GM21423 (cell line): Measurements from ENCODE around the gene TRIM9.

Experiments
- ATAC-seq: cut with Tn5 transposase; IDR thresholded peaks from one replicate; pipeline ENCODE4 v1.9.1; 2021; ENCODE audit warnings: mild to moderate bottlenecking, moderate library complexity; ENCODE audit not compliant: unreplicated experiment

TRIM9 gene

DNA sequence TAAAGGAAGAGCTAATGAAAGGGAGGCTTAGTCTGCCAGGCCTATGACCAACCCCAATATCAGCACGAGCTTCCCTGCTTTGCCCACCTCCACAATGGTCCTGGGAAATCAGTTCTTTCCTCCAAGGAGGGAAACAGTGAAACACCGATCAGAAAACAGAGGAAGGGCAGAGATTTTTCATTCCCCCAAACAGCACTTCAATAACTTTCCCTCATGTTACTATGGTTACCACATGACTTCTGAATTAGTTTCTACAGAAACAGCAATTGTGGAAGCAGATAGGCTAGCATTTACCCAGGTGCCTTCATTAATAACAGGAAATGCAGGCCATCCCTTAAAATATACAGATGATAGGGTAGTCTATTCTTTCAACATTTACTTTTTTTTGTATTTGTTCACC lies 35.9 kb downstream of the TRIM9 start:
- ATAC-seq = no peak

DNA sequence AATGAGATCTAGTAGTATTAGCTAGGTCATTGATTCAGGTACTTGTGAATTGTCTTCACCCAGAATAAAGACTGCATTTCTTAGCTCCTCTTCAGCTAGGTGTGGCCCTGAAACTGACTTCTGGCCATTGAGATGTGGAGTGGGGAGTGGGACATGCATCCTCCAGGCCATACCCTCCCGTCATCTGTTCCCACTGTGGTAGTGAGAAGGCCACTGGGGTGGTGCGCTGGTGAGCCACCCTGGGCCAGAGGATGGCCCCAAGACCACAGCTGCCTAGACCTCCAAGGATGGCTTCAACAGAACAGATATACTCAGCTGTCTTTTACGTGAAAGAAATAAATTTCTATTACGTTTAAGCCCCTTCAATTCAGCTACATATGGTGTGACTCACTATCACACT lies 36.5 kb downstream of the TRIM9 start:
- no peak for ATAC-seq

DNA sequence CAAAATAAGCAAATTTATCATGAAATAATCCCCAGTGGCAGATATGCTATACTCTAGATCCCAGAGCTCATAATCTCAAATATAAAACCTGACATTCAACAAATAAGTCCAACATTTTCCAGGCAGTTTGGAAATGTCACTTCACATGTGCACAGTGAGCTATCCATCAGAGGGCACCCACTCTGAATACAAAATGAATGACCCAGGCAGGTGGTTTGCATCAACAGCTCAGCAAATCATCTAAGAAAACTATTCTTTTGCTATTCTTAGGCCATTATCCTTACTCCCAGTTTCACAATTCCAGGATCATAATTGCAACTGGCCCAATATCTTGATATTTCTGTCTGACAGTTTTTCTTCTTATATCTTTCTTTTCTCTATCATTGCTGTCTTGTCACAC lies 38.5 kb downstream of the TRIM9 start:
- ATAC-seq = no peak

DNA sequence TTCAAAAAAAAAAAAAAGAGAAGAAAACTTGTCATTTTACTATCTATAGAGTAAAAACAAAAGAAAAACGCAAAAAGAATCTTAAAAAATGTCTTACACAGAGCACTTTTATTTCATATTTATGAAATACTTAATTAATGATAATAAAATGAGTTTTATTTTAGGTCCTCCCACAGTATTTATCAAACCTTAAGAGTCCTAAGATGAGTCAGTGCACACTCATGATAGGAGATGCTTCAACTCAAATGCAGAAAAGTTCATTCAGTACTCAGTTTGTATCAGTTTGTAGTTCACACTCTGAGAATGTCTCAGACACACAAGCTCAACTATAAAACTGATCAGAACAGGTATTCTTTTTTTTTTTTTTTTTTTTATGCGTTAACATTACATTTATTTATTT lies 41.7 kb downstream of the TRIM9 start:
- no peak for ATAC-seq

DNA sequence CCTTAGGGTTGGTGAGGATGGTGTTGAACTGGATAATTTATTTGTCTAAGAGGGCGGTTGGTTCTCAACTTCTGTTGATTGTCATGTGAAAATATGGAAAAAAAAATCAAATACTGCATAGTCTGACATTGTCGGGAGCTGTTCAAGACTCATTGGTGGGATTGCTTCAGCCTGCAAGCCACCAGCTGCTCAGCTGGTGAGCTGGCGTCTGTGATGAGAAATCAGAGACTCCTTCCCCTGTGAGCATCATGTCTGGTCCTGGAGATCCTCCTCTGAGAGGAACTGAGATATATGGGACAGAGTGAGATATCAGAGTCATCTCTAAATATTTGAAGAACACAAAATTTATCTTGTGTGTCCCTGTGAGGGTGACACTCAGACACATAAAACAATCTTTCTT lies 49.9 kb downstream of the TRIM9 start:
- ATAC-seq = no peak

DNA sequence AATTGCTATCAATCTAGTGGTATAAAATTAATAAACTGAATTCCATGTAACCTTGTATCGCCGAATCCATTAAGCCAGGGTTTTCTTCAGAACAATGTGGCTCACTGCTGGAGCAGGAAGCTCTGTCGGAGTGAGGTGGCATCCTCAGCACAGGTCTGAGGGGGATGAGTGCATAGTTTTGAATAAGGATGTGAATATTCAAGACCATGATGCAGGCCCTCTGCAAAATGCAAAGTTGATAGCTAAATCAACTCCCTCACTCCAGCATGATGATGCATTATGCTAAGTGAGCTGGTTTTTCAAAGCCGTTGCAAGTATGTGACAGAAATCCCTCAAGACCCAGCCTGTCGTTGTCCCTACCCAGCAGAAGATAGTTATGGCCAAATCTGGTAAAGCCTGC lies 53.0 kb downstream of the TRIM9 start:
- no peak for ATAC-seq

DNA sequence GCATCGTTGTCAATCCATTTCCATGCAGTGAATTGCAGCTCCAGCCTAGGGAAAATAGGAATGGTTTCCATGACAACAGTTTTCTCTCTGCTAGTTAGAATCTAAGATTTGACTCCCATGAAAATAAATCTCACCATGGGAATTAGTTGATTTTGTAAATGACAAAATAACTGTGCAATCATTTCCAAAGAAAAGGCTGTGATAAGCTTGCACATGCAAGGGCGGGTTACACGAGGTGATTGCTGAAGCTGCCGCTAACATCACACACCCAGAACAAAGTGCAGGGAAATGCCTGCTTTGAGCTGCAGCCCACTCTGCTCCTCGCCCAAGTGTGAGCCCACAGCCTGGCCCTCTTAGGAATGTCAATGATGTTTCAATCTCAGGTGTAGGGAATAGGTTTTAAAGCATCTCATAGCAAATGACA lies 53.8 kb downstream of the TRIM9 start:
- ATAC-seq = no peak

DNA sequence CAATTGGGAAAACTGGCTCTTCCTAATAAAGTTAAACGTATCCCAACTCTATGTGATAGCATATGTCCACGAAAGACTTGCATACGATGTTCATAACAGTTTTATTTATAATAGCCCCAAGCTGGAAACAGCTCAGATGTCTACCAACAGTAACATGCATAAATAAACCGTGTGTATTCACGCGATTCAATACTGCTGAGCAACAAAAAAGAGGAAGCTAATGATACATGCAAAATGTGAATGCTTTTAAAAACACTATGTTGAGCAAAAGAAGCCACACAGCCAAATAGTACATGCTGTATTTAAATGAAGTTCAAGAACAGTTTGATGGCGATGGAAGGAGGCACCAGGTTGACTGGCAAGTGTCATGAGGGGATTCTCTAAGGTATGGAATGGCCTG lies 55.7 kb downstream of the TRIM9 start:
- ATAC-seq = no peak

DNA sequence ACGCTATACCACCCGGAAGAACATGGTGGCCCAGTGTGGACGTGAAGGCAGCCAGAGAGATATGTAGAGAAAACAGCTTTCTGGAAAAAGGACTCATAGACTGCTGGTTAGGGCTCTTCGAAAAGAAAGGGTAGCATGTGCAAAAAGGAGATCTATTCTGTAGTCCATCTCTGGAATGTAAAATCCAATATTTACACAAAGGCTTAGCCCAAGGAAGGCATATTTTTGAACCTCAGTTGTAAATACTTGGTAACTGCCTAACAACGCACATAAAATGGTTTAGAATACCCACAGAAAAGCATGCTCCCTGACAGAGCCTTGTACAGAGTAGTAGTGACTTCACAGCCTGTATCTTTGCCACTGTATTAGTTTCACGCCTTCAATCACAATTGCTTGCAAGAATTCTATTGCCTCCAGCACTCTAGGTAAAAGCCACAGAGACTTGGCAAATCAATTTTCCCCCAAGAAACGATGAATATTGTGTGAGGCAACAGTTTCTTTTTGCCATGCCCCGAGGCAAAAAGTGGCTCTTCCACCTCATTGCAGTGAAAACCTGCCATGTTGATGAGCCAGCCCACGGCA lies 59.2 kb downstream of the TRIM9 start:
- no peak for ATAC-seq

DNA sequence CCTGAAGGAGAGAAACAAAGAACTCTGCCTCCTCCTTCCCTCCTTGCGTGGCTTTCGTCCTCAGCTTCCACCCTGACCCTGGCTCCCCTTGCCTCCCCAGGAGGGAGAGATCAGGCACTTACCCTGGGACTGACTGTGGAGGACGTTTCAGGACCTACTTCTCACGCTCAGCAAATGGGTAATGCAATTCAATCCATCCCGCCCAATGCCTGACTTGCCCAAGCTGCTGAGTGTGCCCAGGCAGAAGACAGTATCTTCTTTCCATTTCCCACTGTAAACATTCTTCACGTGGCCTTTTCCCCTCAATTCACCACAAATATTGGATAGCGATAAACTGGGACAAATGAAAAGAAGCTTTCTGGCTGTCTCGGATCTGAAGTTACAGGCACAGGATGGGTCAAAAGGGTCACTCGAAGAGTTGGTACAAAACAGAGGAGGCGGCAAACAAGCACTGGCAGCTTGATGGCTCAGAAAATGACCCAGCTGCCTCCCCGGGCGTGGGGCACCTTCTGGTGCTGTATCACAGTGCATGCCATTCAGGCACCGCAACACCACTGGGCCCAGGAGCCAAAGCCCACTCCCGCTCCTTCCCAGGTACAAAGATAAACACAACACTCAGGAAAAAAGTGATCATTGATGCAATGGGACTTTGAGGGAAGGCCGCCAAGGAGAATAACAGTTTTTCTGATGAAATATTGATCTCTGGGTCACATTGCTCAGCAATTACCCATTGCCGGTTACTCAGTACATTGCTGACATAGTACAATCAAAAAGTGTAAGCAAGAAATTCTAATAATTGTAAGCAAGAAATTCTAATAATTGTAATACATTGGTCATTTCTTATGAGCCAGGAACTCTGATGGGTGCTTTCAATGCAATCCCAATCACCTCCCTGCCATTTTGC lies 65.8 kb downstream of the TRIM9 start:
- no peak for ATAC-seq

DNA sequence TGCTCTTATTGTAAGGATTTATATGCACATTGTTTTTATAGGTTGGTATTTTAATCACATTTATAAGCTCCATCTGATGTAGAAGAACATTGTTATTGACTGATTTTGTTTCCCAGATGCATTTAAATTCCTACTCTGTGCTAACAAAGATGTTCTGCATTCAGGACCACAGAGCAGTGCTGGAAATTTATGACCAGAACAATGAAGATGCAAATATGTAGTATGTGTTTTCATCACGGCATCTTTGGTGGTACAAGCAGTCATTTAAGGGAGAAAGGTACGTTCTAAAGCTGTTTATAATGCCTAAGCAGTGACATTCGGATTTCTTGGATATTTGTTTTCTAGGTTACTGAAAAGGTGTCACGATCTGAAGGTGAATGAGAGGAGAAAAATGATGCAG lies 66.5 kb downstream of the TRIM9 start:
- ATAC-seq = no peak

DNA sequence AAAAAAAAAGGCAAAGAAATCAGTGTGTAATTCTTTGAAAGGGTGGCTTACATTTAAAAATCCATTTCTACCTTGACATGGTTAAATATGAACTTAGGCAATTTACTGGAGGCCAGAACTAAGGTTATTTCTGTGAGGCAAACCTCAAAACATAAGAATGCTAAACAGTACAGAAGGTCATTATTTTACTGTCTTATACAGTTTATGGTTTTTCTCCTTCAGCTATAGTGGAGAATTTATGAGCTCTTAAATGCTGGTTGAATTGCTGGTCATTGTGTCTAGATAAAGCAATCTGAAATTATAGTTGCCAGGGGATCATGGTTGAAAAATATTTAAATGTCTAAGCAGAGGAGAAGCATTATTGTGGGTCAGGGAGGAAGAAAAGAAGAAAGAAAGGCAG lies 70.5 kb downstream of the TRIM9 start:
- no peak for ATAC-seq

DNA sequence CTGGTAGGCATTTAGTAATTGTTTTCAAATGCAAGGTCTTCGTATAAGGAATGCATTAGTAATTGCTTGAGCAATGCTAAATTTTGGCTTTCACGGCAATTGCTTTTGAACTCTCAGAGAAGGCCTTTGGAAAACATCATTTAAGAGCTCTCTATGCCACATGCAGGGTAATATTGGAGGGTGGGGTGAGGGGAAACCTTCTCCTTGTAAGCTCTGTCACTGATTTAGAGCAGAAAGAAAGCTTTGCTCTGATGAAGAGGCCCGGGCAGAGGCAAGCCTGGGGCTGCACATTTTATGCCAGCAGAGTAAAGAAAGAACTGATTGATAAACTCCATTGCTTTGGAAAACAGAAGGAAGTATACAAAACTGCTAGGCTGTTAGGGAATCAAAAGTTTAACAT lies 70.9 kb downstream of the TRIM9 start:
- no peak for ATAC-seq

DNA sequence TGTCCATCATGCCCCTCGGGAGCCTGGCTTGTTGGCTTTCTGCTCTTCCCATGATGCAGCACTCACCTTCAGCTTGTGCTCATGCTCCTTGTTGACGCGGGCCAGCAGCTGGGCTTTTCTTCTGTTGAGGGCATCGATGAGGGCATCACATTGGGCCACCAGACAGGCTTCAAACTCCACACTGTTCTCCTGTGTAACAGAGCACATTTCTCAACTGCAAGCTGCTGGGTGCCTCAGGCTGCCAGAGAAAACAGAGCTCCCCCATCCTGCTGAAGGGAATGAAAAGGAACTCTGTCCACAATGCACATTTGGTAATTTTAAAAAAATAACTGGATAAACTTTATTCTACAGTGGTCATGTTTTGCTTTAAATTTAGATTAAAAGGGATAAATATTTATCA lies 72.1 kb downstream of the TRIM9 start:
- no peak for ATAC-seq

DNA sequence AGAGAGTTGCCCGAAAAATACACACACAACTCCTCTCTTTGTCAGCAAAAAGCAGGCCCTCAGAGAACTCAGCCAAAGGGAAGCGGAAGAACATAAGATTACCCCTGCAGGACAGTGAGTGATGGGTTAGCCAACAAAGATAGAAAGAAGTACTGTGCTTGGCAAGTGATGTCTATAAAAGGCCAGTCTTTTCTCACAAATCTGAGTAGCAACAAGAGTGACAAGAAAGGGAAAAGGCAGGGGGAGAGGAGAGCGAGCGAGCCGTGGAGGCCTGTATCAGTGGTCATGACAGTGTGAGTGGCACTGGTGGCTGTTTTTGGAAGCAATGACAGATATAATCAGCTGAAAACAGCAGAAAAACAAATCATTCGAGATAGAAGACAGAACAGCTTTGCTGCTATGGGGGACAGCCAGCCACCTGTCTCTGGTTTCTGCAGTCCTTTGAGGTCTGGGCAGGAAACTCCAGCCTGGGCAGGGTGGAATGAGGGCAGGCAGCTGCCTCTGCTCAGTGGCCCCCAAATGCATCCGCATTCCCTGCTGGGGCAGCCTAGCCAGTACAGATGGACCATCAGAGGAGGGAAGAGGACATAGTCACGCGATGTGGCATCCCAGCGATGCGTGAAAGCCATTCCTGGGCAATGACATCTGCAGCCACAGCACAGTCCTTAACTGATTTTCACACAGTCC lies 74.7 kb downstream of the TRIM9 start:
- no peak for ATAC-seq

DNA sequence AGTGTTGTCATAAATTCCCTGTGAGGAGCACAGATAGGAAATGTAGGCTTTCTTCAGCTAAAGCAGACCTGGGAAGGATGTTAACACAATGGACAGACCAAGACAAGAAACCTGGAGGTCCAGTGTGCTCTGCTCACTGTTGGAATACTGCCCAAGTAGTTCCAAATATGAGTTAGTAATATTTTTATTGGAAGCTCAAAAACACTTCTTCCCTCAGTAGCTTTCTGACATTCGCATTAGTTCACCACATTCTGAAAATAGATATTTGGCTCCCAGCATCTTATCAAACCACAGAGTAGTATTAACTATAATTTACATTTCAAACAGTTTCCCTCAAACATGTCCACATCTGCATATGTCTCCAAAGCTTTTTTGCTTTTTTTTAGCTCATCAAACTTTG lies 75.8 kb downstream of the TRIM9 start:
- ATAC-seq = no peak

DNA sequence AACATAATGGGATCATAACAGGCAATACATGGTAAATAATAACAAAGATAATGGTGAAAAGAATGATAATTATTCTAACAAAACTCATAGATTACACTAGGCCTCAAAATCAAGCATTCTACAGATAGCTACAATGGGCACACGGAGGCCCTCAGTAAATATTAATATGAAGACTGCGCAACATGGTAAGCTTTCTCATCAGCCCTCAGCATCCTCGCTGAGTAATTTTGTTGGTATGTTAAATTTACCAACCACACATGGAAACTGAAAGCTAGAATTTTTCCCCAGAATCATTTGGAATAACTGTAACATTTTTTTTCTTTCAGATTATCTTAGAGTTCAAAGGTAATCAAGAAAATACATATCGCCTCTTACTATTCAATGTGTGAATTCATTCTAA lies 76.4 kb downstream of the TRIM9 start:
- ATAC-seq = no peak

DNA sequence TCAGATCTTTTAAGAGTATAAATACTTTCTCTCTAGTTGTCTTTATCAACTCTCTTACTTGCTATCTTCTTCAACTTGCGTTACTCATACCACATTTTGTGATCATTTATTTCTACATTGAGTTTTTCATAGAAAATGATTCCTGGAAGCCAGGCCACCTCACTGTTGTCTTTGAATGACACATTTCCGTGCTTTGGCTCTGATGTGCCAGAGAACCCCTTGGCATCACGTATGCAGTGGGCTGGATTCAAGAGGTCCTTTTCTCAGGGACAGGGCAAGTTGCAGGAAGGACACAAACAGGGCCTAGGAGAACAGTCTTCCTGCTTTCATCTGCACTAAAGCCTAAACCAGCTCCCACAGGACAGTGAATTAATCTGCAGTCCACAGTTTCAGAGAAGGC lies 80.3 kb downstream of the TRIM9 start:
- ATAC-seq = no peak

DNA sequence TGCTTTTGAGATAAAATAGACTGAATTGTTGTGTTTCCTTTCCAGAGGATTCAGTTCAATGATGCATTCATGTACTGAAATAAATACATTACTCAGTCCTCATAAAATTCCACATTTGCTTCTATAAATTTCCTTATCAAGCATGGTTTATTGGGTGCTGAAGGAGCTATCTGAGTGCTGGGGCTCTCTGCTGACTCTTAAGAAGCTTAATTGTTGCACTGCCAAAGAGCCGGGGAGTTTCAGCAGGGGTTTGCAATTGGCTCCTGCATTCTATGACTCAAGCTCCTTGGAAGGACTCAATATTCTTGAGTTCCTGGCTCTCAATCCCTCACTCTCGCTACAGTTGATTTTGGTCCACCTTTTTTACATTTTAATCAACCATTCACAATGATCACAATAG lies 80.8 kb downstream of the TRIM9 start:
- ATAC-seq = no peak

DNA sequence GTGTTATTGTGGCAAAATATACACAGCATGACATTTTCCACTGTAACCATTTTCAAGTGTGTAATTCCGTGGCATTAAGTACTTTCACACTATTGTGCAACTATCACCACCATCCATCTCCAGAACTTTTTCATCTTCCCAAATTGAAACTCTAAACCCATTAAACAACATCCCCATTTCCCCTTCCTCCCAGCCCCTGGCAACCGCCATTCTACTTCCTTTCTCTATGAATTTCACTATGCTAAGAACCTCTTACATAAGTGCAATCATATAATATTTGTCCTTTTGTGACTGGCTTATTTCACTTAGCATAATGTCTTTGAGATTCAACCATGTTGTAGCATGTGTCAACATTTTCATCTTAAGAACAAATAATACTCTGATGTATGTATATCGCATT lies 82.8 kb downstream of the TRIM9 start:
- no peak for ATAC-seq

DNA sequence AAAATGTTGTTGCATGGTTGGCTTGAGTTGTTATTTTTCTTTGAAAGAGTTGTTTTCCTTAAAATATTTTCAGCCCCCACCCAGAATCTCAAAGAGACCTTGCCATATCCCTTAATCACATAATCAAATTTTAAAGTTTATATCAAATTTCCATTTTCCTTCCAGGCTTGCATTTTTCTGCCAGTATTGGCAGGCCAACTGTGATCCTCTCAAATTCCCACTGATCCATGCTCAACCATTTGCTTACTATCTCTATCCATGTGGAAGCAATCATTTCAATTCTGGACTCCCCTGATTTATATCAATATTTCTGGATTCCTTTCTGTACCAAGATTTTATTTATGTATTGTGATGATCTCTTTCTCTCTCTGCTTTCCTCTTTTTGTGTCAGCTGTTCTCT lies 86.5 kb downstream of the TRIM9 start:
- no peak for ATAC-seq

DNA sequence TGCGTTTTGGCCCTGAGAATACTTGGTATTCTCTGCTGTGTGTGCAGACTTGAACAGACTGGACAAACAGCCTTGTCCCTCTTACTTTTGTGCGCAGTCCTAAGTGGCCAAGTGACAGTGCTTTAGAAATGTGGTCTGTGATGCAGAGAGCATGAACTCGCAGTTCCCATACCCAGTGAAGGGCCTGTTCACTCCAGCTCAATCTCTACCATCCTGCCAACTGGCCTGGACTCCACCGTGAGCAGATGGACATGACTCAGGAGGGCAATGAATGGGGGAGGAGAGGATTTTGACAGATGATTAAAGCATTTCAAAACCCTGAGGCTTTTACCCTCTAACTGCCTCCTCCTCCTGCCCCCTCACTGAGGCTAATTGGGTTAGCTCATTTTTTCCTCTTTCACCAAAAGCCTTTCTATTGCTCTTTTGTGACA lies 88.1 kb downstream of the TRIM9 start:
- ATAC-seq = no peak
